Gastrocnemius medialis (tissue), 4 donors: ENCODE results near the gene TTC16.

Experiments used
- CTCF ChIP-seq, 5 experiments: fragments of 450-650 bp in 3 of 5; fragments of 200-600 bp in 2 of 5; sonication (generic) in 2 of 5; IDR thresholded peaks in 4 of 5; conservative IDR thresholded peaks in 1 of 5; 1 replicate in 4 of 5; 2 replicates in 1 of 5; pipeline ENCODE4 v1.5.1; 2016 to 2019; ENCODE audit warnings: antibody characterized with exemption in 5 of 5, mild to moderate bottlenecking in 3 of 5, moderate library complexity in 3 of 5
- POLR2A ChIP-seq, 2 donors: fragments of 450-650 bp; IDR thresholded peaks; one replicate each; pipeline ENCODE4 v1.6.1; 2017; ENCODE audit warnings: antibody characterized with exemption in 2 of 2, mild to moderate bottlenecking in 2 of 2, moderate library complexity in 2 of 2

GRCh38 chr9:127720865-127721227 is 5.0 kb downstream of the TTC16 start:
- TF ChIP-seq CTCF (IDR thresholded peaks at IDR 0.05 in 4 of 5, conservative IDR thresholded peaks at IDR 0.05 in 1 of 5): no peak
- TF ChIP-seq POLR2A (IDR thresholded peaks at IDR 0.05): no peak
